NCI-H460 (cell line): ENCODE results near the gene OR1M1. TPM values are rescaled to one million over a fixed set of nuclear protein-coding genes. Genes with fewer than 3 reads are reported as not detected.

Experiments
- DNase-seq: peaks from one replicate; pipeline ENCODE4 v3.0.0-alpha.2; 2016; ENCODE audit warnings: low read depth; ENCODE audit errors: extremely low read depth
- small RNA-seq, 2 experiments: library from RNA; depleted of rRNA; stranded (forward); fragments of <200 nt; gene quantifications; one replicate each; pipeline ENCODE3, GENCODE V24; 2014
- total RNA-seq: library from RNA; depleted of rRNA; stranded (reverse); fragments of >200 nt; shearing (Covaris generic); gene quantifications from 2 replicates; pipeline ENCODE4 v1.2.3, GENCODE V29; 2014; rRNA removed

OR1M1 gene
- total RNA-seq, 1 experiment from 2014 or later, result not detected

- DNase-seq, result no peak
Measured at GRCh38 chr19:9073806-9074205, 13.1 kb upstream of the OR1M1 start.

GRCh38 chr19:9075064-9075949, 11.6 kb upstream of the OR1M1 start:
- peak; percentile 45 for DNase-seq

DNA sequence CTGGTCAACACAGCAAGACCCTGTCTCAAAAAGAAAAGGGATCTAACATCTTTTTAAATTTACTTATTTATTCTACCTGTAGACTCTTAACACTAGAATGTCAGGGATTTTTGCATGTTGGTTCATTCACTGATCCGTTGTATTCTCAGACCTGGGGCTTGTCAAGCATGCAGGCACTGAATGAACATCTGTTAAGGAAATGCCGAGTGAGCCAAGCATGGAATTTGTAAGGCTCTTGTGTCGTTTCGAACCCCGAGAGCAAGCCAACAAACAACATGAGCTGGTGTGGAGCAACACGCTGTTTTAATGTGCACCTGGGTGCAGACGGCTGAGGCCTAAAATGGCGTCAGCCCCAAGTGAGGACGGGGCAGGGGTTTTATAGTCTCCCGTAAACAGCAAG, 10.0 kb upstream of the OR1M1 start:
- DNase-seq, result no peak

- no peak for DNase-seq
Measured at GRCh38 chr19:9078651-9079050, 8.2 kb upstream of the OR1M1 start.

GRCh38 chr19:9107375-9107774, 20.5 kb downstream of the OR1M1 start, which contains the start of gene OR7G2:
TSS of gene OR7G2 (minus strand) at chr19:9107475. CDS start at chr19:9103243, 4,232 bp downstream.
- no peak for DNase-seq

DNA sequence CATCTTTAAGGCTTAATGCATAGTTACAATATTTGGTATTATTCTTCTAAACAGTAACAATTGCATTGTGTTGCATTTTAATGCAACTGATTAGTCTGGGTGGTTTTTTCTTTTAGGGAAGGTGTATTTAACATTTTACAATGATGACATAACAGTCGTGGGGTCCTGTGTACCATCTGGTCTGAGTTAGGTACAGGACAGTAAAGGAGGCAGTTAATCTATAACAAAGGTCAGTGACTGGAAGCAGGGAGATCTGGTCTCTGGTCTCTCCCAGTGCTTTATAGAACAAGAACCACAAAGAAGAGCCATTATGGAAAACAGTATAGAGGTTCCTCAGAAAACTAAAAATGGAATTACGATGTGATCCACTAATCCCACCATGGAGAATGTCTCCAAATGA, 23.1 kb downstream of the OR1M1 start:
- DNase-seq, result no peak

- no peak for DNase-seq
Measured at GRCh38 chr19:9115307-9115813, 28.5 kb downstream of the OR1M1 start, which contains the start of gene OR7G1. TSS of gene OR7G1 (minus strand) at chr19:9115763. CDS start at chr19:9115763, 0 bp downstream.

- no peak for DNase-seq
Measured at GRCh38 chr19:9116547-9116946, 29.7 kb downstream of the OR1M1 start.

GRCh38 chr19:9126900-9127405, 40.1 kb downstream of the OR1M1 start, which contains the start of gene OR7G3:
TSS of gene OR7G3 (minus strand) at chr19:9126950. CDS start at chr19:9126950, 0 bp downstream.
- no peak for DNase-seq

- no peak for DNase-seq
Measured at GRCh38 chr19:9128171-9128570, 41.3 kb downstream of the OR1M1 start.

- no peak for DNase-seq
Measured at GRCh38 chr19:9130965-9131364, 44.1 kb downstream of the OR1M1 start.

GRCh38 chr19:9132422-9132821, 45.6 kb downstream of the OR1M1 start:
- DNase-seq, result no peak

DNA sequence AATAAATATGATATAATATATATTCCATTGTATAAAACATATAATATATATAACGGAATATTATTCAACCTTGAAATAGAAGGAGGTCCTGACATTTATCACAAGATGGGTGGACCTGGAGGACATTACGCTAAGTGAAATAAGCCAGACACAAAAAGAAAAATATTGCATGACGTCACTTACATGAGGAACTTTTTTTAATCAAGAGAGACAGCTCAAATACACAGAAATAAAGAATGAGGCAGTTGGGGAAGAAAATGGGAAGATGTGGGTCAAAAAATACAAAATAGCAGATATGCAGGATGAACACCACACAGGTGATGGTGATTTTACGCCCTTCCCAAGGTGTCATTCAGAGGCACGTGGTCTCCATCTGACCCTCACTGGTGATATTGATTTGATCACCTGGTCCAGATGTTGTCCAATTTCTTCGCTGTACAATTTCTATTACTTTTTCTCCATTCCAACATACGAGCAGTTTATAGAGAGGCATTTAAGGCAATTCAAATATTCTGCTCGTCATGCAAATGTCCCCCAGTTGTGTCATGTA, 52.8 kb downstream of the OR1M1 start:
- DNase-seq, result no peak

DNA sequence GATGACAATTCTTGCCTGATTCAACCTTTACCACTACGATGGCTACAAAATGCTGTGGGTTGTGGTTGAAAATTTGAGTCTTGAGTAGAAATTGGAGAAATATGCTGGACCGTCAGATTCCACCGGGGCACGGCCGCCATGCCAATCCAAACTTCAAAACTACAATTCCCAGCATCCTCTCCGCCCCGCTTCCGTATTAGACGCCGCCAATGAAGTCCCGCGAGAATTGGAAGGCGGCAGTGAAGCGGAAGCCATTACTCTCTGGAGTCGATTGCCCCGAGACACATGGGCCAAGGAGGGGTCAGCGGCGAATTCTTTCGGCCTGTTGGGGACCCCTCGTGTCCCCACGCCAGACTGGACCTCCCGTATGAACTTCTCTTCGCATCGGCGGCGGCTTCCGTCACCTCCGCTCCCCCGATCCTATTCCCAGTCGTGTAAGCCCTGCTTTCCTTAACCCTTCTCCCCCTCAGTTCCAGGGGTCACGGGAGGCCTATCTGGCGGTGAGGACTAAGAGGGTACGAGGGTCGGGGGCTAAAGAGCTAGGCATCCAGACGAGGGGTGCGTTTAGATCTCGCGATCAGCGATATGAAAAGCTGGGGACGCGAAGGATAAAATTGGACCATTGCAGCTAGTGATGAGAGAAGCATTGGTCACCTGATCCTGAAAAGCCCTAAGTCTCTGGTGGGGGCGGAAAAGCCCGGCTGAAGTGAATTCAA, 53.5 kb downstream of the OR1M1 start, which contains the start of gene ZNF317:
Gene ZNF317, plus strand, starts transcription at position 239 of the 716 bp plus-strand sequence. CDS start 15,620 bp downstream, outside the sequence.
- DNase-seq, result peak; percentile 89

- DNase-seq, result no peak
Measured at GRCh38 chr19:9144920-9145319, 58.1 kb downstream of the OR1M1 start.

Small RNAs within 50 kb of the gene (small RNA-seq; reads per million reads assigned to genes)
- 0 reads per million in 2 experiments for gene OR1M4P

Other genes starting within 250 kb of the OR1M1 start
- gene MUC16, start 76.7 kb upstream of the OR1M1 start, total RNA-seq, result under 0.01 TPM in 1 of 2 replicates, not detected in the other
- gene OR7G2, start 20.4 kb downstream of the OR1M1 start, total RNA-seq, result not detected in 2 replicates
- gene OR7G1, start 28.7 kb downstream of the OR1M1 start, total RNA-seq, result not detected in 2 replicates
- not detected in 2 replicates for gene OR7G3, start 39.9 kb downstream of the OR1M1 start, total RNA-seq
- gene ZNF317, start 53.3 kb downstream of the OR1M1 start, total RNA-seq, result 18.8 and 21.6 TPM in 2 replicates
- gene OR7D2, start 91.9 kb downstream of the OR1M1 start, total RNA-seq, result 0.05 TPM in 1 of 2 replicates, not detected in the other
- not detected in 2 replicates for gene OR7D4, start 132.5 kb downstream of the OR1M1 start, total RNA-seq
- not detected in 2 replicates for gene OR7E24, start 163.9 kb downstream of the OR1M1 start, total RNA-seq
- gene ZNF699, start 222.8 kb downstream of the OR1M1 start, total RNA-seq, result 6.0 and 6.9 TPM in 2 replicates
- gene ZNF559, start 237.1 kb downstream of the OR1M1 start, total RNA-seq, result 18.6 and 23.7 TPM in 2 replicates